ENCODE results near the gene LMOD1.

LMOD1 gene

DNA sequence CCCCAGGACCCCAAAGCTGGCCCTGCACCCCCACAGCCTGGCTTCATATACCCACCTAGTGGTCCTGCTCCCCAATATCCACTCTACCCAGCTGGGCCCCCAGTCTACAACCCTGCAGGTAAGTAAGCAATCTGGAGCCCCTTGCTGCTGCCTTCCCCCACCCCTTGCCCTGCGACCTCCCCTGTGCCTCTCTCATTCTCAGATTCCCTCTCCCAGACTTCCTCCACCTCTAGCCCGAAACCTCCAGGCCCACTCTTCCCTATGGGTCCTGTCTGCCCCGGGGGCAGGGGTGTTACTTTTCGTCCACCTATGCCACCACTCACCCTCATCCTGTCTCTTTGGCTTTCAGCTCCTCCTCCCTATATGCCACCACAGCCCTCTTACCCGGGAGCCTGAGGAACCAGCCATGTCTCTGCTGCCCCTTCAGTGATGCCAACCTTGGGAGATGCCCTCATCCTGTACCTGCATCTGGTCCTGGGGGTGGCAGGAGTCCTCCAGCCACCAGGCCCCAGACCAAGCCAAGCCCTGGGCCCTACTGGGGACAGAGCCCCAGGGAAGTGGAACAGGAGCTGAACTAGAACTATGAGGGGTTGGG is 54.8 kb downstream of the LMOD1 start:
- DNase-seq (ENCODE audit: low read depth, low spot score): no peak
- H3K4me3 ChIP-seq (ENCODE audit: low read depth, low read length): no peak overlapping the region
- POLR2A ChIA-PET: interaction anchor here (0.7 kb wide), 1 partner anchor 1395 kb away, joined by 3 read pairs; no protein-coding TSS in a partner anchor
- TF ChIP-seq CTCF (IDR thresholded peaks at IDR 0.05; ENCODE audit: insufficient read depth, low read length, missing control alignments): no peak
- CTCF ChIA-PET: interaction anchor here (0.6 to 15.5 kb wide), 8 partner anchors 9 to 361 kb away, joined by 3 to 656 read pairs (median 4); partner anchors contain the start of gene RNPEP

DNA sequence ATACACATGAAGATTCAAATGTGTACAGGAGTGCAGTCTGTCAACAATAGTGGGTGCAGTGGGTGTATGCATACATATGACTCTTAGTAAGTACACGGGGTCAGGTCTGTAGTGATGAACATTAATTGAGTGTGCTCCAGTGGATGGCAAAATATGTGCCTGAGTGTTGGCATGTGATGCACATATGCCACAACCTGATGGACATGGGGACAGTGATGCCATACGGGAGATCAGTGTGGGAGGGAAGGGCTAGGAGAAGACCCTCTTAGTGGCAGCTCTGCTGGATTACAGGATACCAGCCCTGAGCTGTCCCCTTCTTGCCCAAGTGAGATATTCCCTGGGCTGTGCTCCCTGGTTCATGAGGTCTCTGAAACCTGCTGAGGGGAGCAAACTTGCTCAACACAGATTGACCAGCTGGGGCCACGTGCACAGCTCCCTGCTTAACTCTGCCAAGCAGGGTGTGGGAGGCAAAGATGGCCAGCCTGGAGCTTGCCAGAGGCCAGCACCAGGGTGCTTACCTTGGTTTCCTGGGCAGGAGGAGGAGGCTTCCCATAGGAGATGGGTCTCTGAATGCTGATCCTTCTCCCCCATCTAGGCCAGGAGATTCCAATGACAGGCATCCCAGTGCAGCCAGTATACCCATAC is 55.4 kb downstream of the LMOD1 start:
- CTCF ChIA-PET: interaction anchor here (1.3 to 15.5 kb wide), 4 partner anchors 9 to 79 kb away, joined by 4 to 656 read pairs (median 42); no protein-coding TSS in a partner anchor
- POLR2A ChIA-PET: interaction anchor here (0.7 kb wide), 1 partner anchor 1396 kb away, joined by 3 read pairs; no protein-coding TSS in a partner anchor

DNA sequence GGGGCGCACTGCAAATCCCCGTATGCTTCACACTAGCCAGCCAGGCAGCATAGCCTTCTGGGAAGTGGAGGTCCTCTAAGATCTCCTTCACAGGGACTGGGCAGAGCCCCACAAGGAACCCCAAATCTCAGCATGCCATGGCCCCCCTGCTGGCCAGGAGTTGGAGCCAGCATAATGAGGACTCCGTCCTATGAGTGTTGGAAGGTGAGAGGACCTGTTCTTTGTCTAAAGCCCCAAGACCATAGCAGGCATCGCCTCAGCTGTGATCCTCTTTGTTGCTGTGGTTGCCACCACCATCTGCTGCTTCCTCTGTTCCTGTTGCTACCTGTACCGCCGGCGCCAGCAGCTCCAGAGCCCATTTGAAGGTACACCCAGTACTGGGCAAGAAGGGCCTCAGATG is 56.1 kb downstream of the LMOD1 start:
- ChIA-PET CTCF (interaction anchor here (0.8 to 15.5 kb wide), 3 partner anchors 23 to 80 kb away, joined by 3 to 656 read pairs (median 4); no protein-coding TSS in a partner anchor), POLR2A (no interaction called here)
- no peak for DNase-seq (ENCODE audit: low read depth, low spot score)
- H3K4me3 ChIP-seq (ENCODE audit: low read depth, low read length): peak overlapping the region; percentile 18; the same call in 1 of the 2 replicates
- no peak for TF ChIP-seq CTCF (IDR thresholded peaks at IDR 0.05; ENCODE audit: insufficient read depth, low read length, missing control alignments)

More for the DNA sequence above, 55.4 kb downstream of the LMOD1 start:
- no peak for DNase-seq (ENCODE audit: low read depth, low spot score)
- no peak overlapping the region for H3K4me3 ChIP-seq (ENCODE audit: low read depth, low read length)
- no peak for TF ChIP-seq CTCF (IDR thresholded peaks at IDR 0.05; ENCODE audit: insufficient read depth, low read length, missing control alignments)

- POLR2A ChIA-PET: interaction anchor here (0.7 to 1.0 kb wide), 4 partner anchors 11 to 286 kb away, joined by 3 read pairs; no protein-coding TSS in a partner anchor
- peak overlapping the region; percentile 74 for H3K4me3 ChIP-seq (ENCODE audit: low read depth, low read length)
- TF ChIP-seq CTCF (IDR thresholded peaks at IDR 0.05; ENCODE audit: insufficient read depth, low read length, missing control alignments): no peak
- no peak for DNase-seq (ENCODE audit: low read depth, low spot score)
- CTCF ChIA-PET: interaction anchor here (0.8 to 15.5 kb wide), 3 partner anchors 11 to 81 kb away, joined by 3 to 656 read pairs (median 5); no protein-coding TSS in a partner anchor
Observed at GRCh38 chr1:201889090-201889968, 57.0 kb downstream of the LMOD1 start.

DNA sequence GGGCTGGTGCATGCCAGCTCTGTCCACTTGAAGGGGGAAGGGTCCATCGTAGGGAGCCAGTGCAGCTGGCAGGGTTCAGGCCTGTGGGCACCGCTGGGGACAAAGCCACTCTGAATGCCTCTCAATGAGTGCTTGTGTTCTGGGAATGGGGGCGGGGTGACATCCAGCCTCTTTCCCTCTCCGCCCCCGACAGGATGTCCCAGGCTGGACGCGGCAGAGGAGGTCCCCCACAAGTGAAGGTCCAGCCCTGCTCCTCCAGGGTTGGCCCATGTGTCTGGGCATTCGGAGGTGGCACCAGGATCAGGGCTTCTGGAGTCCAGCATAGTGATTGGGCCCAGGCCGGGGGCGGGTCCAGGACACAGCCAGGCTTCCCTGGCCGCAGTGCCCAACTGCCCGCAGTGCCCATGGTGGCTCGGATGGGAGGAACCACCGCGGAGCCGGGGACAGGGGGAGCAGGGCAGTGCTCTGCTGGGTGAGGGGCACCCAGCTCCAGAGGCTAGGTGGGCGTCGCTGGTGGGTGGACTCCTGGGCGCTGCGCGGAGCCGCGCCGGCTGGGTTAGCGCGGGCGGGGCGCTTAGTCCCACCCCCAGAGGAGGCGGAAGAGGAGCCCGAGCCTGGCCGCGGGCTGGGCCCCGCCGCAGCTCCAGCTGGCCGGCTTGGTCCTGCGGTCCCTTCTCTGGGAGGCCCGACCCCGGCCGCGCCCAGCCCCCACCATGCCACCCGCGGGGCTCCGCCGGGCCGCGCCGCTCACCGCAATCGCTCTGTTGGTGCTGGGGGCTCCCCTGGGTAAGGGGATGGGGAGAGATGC is 57.9 kb downstream of the LMOD1 start, which contains the start of gene SHISA4:
Gene SHISA4 (plus strand): TSS at position 617 of the 808 bp plus-strand sequence. CDS start 97 bp downstream, at position 714.
- ChIA-PET CTCF (interaction anchor here (1.2 to 15.5 kb wide), 2 partner anchors 10 to 82 kb away, joined by 5 to 656 read pairs; no protein-coding TSS in a partner anchor), POLR2A (interaction anchor here (0.7 to 1.0 kb wide), 4 partner anchors 12 to 285 kb away, joined by 3 read pairs; no protein-coding TSS in a partner anchor)
- H3K4me3 ChIP-seq (ENCODE audit: low read depth, low read length): peak within 1 kb of the TSS; percentile 74
- no peak for TF ChIP-seq CTCF (IDR thresholded peaks at IDR 0.05; ENCODE audit: insufficient read depth, low read length, missing control alignments)
- no peak for DNase-seq (ENCODE audit: low read depth, low spot score)

All from AG04449 (cell line).